GM19099 (cell line): ENCODE results near the gene CCR5.

ENCODE experiments used
- POLR2A ChIP-seq: IDR thresholded peaks from 3 replicates; pipeline ENCODE4 v1.6.1; 2011; ENCODE audit warnings: low read depth; ENCODE audit not compliant: insufficient read length; ENCODE audit errors: extremely low read depth

Gene CCR5

DNA sequence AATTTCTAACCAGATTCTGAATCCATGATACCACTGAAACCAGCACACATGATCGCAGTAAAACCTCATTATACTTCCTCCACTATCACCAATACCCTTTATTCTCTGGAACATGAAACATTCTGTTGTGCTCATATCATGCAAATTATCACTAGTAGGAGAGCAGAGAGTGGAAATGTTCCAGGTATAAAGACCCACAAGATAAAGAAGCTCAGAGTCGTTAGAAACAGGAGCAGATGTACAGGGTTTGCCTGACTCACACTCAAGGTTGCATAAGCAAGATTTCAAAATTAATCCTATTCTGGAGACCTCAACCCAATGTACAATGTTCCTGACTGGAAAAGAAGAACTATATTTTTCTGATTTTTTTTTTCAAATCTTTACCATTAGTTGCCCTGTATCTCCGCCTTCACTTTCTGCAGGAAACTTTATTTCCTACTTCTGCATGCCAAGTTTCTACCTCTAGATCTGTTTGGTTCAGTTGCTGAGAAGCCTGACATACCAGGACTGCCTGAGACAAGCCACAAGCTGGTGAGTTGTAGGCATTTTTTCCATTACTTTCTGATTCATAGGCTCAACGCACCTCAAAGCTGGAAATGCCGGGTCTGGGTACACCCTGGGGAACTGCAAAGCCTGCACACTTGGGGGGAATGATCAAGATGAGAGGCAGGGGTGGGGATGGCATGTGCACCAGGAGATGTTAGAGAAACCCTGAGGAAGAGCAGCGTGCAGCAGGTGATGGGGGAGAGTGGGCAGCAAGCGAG is 16.9 kb upstream of the CCR5 start, which contains the start of gene CCR2:
Gene CCR2, plus strand, starts transcription at position 465 of the 764 bp plus-strand sequence. CDS start 3,417 bp downstream, outside the sequence.
- no peak for TF ChIP-seq POLR2A

DNA sequence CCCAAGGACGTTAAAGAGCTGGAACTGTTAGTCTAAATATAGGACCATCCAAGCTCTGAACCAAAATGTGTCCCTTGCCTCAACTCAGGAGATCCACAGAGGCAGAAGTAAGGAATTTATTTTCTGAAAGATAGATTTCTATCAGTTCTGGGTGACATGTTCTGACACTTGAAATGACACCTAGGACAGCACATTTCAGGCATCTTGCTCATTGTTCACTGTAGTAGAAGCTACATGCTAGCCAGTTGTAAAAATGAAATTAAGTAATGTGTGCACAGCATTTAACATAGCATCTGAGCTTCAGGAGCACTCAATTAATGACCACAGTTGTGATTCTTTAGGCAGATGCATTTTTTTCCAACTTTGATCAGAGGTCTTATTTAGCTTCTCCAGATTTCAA is 16.3 kb upstream of the CCR5 start:
- no peak for TF ChIP-seq POLR2A

DNA sequence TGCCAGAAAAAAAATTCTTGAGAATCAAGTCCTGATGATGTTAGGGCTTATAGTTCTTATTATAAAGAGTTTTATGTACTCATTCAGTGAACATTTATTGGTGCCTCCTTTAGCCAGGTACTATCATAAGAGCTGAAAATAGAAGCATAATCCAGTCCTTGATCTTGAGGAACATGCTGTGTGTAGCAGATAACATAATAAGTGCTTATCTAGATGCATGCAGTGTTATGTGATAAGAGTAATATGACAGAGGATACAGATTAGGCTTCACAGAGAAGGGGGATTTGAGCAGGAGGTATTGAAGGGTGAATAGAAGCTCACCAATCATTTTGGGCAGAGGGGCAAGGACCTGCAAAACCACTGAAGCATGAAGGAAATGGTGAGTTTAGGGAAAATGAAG is 15.8 kb upstream of the CCR5 start:
- no peak for TF ChIP-seq POLR2A

DNA sequence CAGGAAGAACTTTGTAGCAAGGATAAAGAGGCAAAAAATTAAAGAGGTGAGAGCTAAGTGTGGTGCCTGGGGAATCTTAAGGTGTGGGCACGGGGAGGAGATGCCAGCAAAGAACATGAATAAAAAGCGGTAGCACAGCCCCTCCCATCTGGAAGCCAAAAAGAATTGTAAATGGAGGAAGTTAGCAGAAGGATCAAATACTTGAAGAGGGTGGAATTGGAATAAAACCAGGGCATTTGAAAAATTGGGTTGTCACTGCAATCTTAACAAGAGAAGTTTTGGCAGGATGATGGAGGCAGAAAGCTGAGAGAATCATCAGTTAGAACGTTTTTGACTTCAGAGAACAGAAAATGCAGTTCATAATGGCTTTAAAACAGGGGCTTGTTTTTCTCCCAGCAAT is 14.5 kb upstream of the CCR5 start:
- no peak for TF ChIP-seq POLR2A

DNA sequence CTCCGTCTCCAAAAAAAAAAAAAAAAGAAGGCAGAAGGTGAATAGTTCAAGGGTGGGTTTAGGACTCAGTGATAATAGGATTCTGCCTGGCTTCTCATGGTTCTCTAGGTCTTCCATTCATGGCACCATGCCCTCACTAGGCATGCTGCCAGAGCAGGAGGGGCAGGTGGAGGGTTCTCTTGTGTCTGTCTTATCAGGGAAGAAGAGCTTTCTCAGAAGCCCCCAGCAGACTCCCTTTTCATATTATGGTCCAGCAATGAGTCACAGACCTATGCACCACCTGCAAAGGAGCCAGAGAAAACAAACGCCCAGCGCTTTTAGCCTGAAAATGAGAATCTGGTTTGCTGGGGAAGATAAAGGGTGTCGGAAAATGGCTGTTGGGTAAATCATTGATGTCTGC is 13.8 kb upstream of the CCR5 start:
- TF ChIP-seq POLR2A = no peak

DNA sequence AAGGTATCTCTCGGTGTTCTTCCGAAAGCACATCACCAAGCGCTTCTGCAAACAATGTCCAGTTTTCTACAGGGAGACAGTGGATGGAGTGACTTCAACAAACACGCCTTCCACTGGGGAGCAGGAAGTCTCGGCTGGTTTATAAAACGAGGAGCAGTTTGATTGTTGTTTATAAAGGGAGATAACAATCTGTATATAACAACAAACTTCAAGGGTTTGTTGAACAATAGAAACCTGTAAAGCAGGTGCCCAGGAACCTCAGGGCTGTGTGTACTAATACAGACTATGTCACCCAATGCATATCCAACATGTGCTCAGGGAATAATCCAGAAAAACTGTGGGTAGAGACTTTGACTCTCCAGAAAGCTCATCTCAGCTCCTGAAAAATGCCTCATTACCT is 12.3 kb upstream of the CCR5 start:
- TF ChIP-seq POLR2A = no peak

DNA sequence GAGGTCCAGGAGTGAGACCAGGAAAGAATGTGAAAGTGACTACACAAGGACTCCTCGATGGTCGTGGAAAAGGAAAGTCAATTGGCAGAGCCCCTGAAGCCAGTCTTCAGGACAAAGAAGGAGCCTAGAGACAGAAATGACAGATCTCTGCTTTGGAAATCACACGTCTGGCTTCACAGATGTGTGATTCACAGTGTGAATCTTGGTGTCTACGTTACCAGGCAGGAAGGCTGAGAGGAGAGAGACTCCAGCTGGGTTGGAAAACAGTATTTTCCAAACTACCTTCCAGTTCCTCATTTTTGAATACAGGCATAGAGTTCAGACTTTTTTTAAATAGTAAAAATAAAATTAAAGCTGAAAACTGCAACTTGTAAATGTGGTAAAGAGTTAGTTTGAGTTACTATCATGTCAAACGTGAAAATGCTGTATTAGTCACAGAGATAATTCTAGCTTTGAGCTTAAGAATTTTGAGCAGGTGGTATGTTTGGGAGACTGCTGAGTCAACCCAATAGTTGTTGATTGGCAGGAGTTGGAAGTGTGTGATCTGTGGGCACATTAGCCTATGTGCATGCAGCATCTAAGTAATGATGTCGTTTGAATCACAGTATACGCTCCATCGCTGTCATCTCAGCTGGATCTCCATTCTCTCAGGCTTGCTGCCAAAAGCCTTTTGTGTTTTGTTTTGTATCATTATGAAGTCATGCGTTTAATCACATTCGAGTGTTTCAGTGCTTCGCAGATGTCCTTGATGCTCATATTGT is 10.8 kb upstream of the CCR5 start:
- no peak for TF ChIP-seq POLR2A

DNA sequence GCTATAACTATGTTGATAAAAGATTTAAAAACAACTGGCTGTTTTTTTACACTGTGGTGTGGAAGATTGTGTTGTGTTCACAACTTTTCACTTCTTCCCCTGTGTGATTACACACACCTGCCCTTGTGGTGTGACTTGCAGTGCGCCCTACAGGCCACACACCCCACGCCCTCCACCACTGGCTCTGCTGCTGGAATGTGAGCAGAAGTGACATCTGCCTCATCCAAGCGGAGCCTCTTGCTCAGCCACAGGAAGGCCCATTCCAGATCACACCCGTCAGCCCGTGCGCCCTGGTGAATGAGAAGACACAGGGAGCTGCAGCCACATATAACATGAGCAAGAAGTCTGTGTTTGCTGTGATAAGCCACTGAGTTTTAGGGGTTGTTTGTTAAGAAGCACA is 9.8 kb upstream of the CCR5 start:
- no peak for TF ChIP-seq POLR2A

DNA sequence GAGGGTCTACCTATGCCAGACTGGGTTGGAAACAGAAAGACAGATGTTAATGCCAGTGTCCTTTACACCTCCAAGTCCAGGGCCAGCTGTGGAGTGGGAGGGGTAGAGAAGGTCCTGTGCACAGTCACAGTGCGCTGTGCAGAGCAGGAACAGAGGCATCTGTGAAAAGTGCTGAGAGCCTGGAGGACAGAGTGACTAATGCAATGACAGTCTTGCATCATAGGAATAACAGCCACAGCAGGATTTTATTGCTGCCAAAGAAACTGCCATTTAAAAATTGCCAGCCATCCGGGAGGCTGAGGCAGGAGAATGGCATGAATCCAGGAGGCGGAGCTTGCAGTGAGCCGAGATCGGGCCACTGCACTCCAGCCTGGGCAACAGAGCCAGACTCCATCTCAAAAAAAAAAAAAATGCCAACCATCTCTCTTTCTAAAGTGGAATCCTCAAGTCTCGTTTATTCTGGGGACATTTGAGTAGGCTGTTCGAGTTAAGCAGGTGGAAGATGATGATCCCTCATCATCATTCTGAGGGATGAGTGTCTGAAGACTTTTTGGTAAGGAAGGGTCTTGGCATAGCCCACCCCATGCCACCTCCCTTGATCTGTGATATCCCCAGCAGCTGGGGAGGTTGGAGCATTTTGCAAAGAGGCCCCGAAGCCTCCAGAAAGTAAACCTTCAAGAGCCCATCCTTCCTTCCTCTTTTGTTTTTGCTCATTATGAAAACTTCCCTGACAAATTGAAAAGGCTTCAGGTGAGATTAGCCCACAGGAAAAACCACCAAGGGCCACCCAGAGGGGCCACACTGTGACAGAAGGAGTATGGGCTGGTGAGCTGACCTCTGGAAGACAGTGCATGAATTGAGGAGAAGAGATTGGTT is 9.1 kb upstream of the CCR5 start:
- no peak for TF ChIP-seq POLR2A

DNA sequence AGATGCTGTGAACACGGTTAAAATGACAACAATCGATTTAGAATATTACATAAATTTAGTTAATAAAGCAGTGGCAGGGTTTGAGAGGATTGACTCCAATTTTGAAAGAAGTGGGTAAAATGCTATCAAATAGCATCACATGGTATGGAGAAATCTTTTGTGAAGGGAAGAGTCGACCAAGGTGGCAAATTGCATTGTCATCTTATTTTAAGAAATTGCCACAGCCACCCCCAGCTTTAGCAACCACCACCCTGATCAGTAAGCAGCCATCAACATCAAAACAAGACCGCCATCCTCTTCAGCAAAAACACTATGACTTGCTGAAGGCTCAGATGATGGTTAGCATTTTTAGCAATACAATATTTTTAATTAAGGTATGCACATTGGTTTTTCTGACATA is 5.7 kb upstream of the CCR5 start:
- TF ChIP-seq POLR2A = no peak

DNA sequence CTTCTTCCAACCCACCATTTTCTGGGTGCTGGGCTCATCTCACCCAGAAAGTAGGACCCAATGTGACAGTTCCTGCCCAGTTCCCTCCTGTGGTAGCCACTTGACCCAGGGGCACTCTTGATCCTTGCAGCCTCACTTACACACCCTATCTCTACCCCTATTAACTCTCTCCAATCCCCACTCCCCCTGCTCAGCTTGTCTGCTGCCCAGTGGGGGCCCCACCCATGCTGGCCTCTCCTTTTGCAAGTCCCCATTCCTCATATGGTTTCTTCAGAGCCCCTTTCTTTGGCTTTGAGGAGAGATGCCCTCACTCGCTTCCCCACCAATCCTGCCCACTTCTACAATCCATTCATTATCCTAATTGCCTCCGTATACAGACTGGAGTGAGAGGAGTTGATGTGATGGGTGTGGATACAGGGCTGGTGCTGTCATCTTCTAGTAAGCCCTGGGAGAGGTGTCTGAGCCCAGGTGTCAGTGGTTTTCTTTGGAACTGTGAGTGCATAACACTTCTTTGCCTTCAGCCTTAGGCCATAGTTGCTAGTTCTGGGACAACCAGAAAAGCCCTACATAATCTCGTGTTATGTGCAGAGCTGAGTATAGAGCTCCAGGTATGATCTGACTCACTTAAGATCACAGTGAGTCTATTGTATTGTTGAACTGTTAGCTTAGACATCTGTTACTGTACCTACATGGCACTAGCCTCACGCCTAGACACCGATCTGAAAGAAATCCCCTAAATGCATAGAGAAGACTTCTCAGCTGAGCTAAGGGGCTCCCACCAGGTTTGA is 4.8 kb upstream of the CCR5 start:
- no peak for TF ChIP-seq POLR2A

DNA sequence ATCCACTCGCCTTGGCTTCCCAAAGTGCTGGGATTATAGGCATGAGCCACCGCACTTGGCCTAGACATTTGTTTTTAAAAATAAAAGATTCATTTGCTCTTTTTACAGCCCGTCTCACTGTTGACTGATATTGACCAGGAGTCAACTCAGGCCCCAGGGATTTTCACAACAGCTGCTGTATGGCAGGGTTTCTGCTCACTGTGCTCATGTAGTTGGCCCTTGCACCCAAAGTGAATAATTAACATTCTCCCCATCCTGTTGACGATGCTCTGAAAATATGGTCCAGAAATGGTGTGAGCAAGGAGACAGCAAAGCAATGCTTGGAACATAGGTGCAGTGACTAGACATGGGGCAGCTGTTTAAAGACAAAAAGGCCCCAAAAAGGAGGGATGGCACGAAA is 2.9 kb upstream of the CCR5 start:
- TF ChIP-seq POLR2A = no peak

DNA sequence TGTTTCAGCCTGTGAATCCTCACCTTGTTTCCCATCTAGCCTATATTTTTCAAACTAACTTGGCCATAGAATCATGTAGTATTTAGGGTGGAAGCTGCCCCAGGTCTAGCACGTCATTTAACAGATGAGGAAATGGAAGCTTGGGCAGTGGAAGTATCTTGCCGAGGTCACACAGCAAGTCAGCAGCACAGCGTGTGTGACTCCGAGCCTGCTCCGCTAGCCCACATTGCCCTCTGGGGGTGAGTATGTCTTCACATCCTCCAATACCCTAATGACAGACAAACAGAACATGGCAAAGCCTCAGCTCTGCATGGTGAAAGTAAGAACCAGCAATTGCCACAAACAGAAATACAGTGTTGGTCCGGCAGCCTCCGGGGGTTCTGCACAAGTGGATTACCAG is 2.2 kb upstream of the CCR5 start:
- no peak for TF ChIP-seq POLR2A

DNA sequence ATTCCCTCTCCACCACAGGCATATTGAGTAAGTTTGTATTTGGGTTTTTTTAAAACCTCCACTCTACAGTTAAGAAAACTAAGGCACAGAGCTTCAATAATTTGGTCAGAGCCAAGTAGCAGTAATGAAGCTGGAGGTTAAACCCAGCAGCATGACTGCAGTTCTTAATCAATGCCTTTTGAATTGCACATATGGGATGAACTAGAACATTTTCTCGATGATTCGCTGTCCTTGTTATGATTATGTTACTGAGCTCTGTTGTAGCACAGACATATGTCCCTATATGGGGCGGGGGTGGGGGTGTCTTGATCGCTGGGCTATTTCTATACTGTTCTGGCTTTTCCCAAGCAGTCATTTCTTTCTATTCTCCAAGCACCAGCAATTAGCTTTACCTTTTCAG is 1.6 kb upstream of the CCR5 start:
- no peak for TF ChIP-seq POLR2A
